ENCODE measurements around the gene JMJD1C. TPM values are rescaled to one million over a fixed set of nuclear protein-coding genes. Genes with fewer than 3 reads are reported as not detected.

JMJD1C gene
- total RNA-seq, 1 experiment from 2014 or later = 139 TPM

- H2AFZ ChIP-seq (ENCODE audit: low read length) = peak overlapping the region; percentile 72
- peaks cover 26% of the 10 kb centered on the region for H3K4me1 ChIP-seq (ENCODE audit: insufficient read depth, low read length)
- BruUV-seq (replicated peaks) = TSS peak; percentile 97
- H3K9me3 ChIP-seq (ENCODE audit: low read length) = no peaks in the 10 kb centered on the region
- peaks cover 6% of the 10 kb centered on the region; the same call in 1 of the 2 replicates for H3K36me3 ChIP-seq (ENCODE audit: low read depth, low read length)
- no peaks in the 10 kb centered on the region for H3F3A ChIP-seq (ENCODE audit: low read length, unreplicated experiment)
- ChIA-PET POLR2A (ENCODE audit: unreplicated experiment) (interaction anchor here (0.5 to 1.0 kb wide), 7 partner anchors 17 to 1295 kb away, joined by 3 to 4 read pairs (median 3); no protein-coding TSS in a partner anchor), CTCF (interaction anchor here (1.3 kb wide), 1 partner anchor 24 kb away, joined by 4 read pairs; no protein-coding TSS in a partner anchor)
- peaks cover 45% of the 10 kb centered on the region for H3K79me2 ChIP-seq (ENCODE audit: low read length)
- no peak for ATAC-seq
- DNase-seq = no peak
- H3K27me3 ChIP-seq (ENCODE audit: low read length) = no peaks in the 10 kb centered on the region
- peak overlapping the region; percentile 27 for H3K4me2 ChIP-seq (ENCODE audit: low read length)
- H3K9me2 ChIP-seq (replicated peaks; ENCODE audit: low read length) = no peaks in the 10 kb centered on the region
- peaks cover 17% of the 10 kb centered on the region; the same call in 1 of the 2 replicates for H4K20me1 ChIP-seq (ENCODE audit: low read length)
- no peak overlapping the region for H3K9ac ChIP-seq (ENCODE audit: low read length)
- TF ChIP-seq, protein P1, sequence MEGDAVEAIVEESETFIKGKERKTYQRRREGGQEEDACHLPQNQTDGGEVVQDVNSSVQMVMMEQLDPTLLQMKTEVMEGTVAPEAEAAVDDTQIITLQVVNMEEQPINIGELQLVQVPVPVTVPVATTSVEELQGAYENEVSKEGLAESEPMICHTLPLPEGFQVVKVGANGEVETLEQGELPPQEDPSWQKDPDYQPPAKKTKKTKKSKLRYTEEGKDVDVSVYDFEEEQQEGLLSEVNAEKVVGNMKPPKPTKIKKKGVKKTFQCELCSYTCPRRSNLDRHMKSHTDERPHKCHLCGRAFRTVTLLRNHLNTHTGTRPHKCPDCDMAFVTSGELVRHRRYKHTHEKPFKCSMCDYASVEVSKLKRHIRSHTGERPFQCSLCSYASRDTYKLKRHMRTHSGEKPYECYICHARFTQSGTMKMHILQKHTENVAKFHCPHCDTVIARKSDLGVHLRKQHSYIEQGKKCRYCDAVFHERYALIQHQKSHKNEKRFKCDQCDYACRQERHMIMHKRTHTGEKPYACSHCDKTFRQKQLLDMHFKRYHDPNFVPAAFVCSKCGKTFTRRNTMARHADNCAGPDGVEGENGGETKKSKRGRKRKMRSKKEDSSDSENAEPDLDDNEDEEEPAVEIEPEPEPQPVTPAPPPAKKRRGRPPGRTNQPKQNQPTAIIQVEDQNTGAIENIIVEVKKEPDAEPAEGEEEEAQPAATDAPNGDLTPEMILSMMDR (conservative IDR thresholded peaks at IDR 0.05; ENCODE audit: low read depth, low read length) = peak; percentile 34; the same call in 1 of the 2 replicates
- TF ChIP-seq EZH2 (IDR thresholded peaks at IDR 0.05; ENCODE audit: low read length, unreplicated experiment) = no peak
- peak overlapping the region; percentile 75 for H3K4me3 ChIP-seq (ENCODE audit: low read length)
- H3K27ac ChIP-seq (ENCODE audit: low read length) = no peak overlapping the region
- intact Hi-C loops (cut with micrococcal nuclease) = loop anchor here (1.0 to 5.0 kb wide), 4 partner anchors 26 to 750 kb away; partner anchors contain the start of gene EGR2
Measured at GRCh38 chr10:63132651-63133055, 333.1 kb downstream of the JMJD1C start.

DNA sequence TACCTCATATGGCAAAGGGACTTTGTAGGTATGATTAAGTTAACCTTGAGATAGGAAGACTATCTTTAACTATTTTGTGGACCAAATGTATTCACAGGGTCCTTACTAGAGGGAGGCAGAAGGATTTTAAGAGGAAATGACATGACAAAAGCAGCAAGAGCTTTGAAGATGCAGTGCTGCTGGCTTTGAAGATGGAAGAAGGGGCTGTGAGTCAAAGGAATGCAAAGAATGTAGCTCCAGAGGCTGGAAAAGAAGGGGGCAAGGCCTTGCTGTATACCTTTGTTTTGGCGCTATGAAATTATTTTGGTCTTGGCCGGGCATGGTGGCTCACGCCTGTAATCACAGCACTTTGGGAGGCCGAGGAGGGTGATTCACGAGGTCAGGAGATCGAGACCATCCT, 335.9 kb downstream of the JMJD1C start:
- H3K27ac ChIP-seq (ENCODE audit: low read length) = no peak overlapping the region
- no peaks in the 10 kb centered on the region for H3K9me2 ChIP-seq (replicated peaks; ENCODE audit: low read length)
- H3K27me3 ChIP-seq (ENCODE audit: low read length) = no peaks in the 10 kb centered on the region
- H3K9ac ChIP-seq (ENCODE audit: low read length) = no peak overlapping the region
- no peak overlapping the region for H2AFZ ChIP-seq (ENCODE audit: low read length)
- DNase-seq (no peak), ATAC-seq (no peak)
- peaks cover 17% of the 10 kb centered on the region for H3K79me2 ChIP-seq (ENCODE audit: low read length)
- no peaks in the 10 kb centered on the region for H3K9me3 ChIP-seq (ENCODE audit: low read length)
- intact Hi-C loops (cut with micrococcal nuclease) = loop anchor here (5.0 kb wide), 1 partner anchor 748 kb away; no protein-coding TSS in a partner anchor
- H3K36me3 ChIP-seq (ENCODE audit: low read depth, low read length) = no peaks in the 10 kb centered on the region
- H3F3A ChIP-seq (ENCODE audit: low read length, unreplicated experiment) = no peaks in the 10 kb centered on the region
- no peak overlapping the region for H3K4me3 ChIP-seq (ENCODE audit: low read length)
- H3K4me1 ChIP-seq (ENCODE audit: insufficient read depth, low read length) = peaks cover 12% of the 10 kb centered on the region
- POLR2A ChIA-PET (ENCODE audit: unreplicated experiment) = no interaction called here
- TF ChIP-seq, protein P1 (conservative IDR thresholded peaks at IDR 0.05; ENCODE audit: low read depth, low read length) = no peak
- TF ChIP-seq EZH2 (IDR thresholded peaks at IDR 0.05; ENCODE audit: low read length, unreplicated experiment) (no peak), EZH2phosphoT487 (IDR thresholded peaks at IDR 0.05; ENCODE audit: borderline replicate concordance, low read length) (no peak)
- BruUV-seq (replicated peaks) = no TSS peak
- no peak overlapping the region for H3K4me2 ChIP-seq (ENCODE audit: low read length)
- CTCF ChIA-PET = no interaction called here
- H4K20me1 ChIP-seq (ENCODE audit: low read length) = 0 out of 2 replicates have a peak, but pooled peaks cover under 1% of the 10 kb centered on the region

DNA sequence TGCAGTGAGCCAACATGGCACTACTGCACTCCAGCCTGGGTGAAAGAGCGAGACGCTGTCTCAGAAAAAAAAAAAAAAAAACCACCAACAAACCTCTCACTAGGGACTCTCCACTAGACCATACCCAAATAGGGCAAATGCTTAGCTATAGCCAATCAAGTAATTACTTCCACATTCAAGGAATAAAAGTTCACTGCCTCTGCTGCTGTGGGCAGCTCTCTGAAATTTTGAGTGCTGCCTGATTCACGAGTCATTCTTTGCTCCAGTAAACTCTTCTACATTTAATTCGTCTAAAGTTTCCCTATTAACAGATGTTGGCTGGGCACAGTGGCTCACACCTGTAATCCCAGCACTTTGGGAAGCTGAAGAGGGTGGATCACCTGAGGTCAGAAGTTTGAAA, 337.3 kb downstream of the JMJD1C start:
- DNase-seq (no peak), ATAC-seq (no peak)
- TF ChIP-seq, protein P1 (conservative IDR thresholded peaks at IDR 0.05; ENCODE audit: low read depth, low read length) = no peak
- TF ChIP-seq EZH2phosphoT487 (IDR thresholded peaks at IDR 0.05; ENCODE audit: borderline replicate concordance, low read length) = no peak
- TF ChIP-seq EZH2 (IDR thresholded peaks at IDR 0.05; ENCODE audit: low read length, unreplicated experiment) = no peak
- ChIA-PET POLR2A (ENCODE audit: unreplicated experiment) (no interaction called here), CTCF (no interaction called here)
- H3K4me2 ChIP-seq (ENCODE audit: low read length) = no peak overlapping the region
- H3K4me3 ChIP-seq (ENCODE audit: low read length) = no peak overlapping the region
- intact Hi-C loops (cut with micrococcal nuclease) = no loop called here
- no peaks in the 10 kb centered on the region for H3F3A ChIP-seq (ENCODE audit: low read length, unreplicated experiment)
- H4K20me1 ChIP-seq (ENCODE audit: low read length) = no peaks in the 10 kb centered on the region
- H2AFZ ChIP-seq (ENCODE audit: low read length) = no peak overlapping the region
- H3K9me3 ChIP-seq (ENCODE audit: low read length) = no peaks in the 10 kb centered on the region
- peaks cover 3% of the 10 kb centered on the region for H3K79me2 ChIP-seq (ENCODE audit: low read length)
- H3K9me2 ChIP-seq (replicated peaks; ENCODE audit: low read length) = no peaks in the 10 kb centered on the region
- BruUV-seq (replicated peaks) = no TSS peak
- no peak overlapping the region for H3K27ac ChIP-seq (ENCODE audit: low read length)
- no peaks in the 10 kb centered on the region for H3K27me3 ChIP-seq (ENCODE audit: low read length)
- no peaks in the 10 kb centered on the region for H3K36me3 ChIP-seq (ENCODE audit: low read depth, low read length)
- no peak overlapping the region for H3K9ac ChIP-seq (ENCODE audit: low read length)
- peaks cover 4% of the 10 kb centered on the region for H3K4me1 ChIP-seq (ENCODE audit: insufficient read depth, low read length)

All from PC-3 (cell line).